RPMI8226 (cell line): ENCODE measurements around the gene LFNG.
"Not testable (repeated sequence)": the region's sequence is repeated elsewhere in the genome, so short reads cannot be mapped to it uniquely, and the experiment has no call there.

ENCODE experiments used
- DNase-seq: peaks from one replicate; pipeline ENCODE4 v3.0.0-alpha.2; 2015

The LFNG gene

DNA sequence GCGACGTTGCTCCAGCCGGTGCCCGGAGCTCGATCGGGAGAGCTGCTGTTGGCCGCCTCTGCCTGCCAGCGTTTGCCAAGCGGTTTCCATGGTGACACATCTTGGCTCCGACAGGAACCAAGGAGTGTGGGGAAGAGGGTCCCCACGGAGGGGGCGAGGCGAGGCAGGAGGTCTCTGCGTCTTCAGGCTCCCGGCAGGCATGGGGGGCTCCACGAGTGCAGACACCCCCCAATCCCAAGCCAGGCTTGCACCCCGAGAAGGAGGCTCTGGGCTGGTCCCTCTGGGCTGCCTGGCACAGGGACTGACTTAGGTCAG is 12.2 kb downstream of the LFNG start:
- DNase-seq = not testable (repeated sequence)

DNA sequence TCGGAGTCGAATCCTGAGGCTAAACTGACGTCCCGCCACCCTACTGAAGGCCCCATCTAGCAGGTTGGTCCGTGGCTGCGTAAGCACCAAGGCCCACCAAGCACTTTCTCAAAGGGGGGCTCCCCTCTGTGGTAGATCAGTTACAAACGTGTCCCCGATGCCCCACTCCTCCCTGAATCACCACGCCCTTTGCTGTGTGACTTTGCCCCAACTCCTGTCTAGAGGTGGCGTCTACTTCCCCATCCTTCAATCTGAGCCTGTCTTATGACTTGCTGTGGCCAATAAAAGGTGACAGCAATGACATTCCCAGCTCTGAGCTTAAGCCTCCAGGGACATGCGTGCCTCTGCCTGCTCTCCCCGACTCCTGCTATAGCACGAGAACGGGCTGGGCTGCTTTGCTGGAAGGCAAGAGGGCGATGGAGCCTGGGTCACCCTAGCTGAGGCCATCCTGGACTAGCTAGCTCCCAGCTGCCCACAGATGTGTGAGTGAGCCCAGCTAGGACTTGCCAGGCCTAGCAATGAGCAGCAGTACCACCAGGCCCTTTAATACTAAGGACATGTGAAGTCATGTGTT is 12.7 kb downstream of the LFNG start:
- not testable (repeated sequence) for DNase-seq

DNA sequence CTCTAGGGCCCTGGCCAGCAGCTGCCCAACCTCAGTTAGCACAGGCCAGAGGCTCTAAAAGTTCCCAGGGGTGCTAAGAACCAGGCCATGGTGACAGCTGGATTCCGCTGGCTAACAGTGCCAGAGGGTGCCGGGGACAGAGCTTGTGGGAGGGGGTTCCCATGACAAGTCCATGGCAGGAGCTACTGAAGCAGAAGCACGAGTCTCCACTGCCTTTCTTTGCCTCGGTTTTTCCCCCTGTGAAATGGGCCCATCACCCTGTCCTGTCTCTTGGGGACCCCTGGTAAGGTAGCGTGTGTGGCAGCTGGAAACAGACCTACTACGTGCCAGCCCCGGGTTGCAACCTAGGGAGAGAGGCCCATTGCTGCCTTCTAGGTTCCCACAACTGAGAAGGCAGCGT is 13.2 kb downstream of the LFNG start:
- not testable (repeated sequence) for DNase-seq

DNA sequence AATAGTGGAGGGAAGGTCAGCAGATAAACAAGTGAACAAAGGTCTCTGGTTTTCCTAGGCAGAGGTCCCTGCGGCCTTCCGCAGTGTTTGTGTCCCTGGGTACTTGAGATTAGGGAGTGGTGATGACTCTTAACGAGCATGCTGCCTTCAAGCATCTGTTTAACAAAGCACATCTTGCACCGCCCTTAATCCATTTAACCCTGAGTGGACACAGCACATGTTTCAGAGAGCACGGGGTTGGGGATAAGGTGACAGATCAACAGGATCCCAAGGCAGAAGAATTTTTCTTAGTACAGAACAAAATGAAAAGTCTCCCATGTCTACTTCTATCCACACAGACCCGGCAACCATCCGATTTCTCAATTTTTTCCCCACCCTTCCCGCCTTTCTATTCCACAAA is 14.0 kb downstream of the LFNG start:
- not testable (repeated sequence) for DNase-seq

DNA sequence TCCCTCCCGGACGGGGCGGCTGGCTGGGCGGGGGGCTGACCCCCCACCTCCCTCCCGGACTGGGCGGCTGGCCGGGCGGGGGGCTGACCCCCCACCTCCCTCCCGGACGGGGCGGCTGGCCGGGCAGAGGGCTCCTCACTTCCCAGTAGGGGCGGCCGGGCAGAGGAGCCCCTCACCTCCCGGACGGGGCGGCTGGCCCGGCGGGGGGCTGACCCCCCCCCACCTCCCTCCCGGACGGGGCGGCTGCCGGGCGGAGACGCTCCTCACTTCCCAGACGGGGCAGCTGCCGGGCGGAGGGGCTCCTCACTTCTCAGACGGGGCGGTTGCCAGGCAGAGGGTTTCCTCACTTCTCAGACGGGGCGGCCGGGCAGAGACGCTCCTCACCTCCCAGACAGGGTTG is 14.6 kb downstream of the LFNG start:
- DNase-seq = not testable (repeated sequence)

DNA sequence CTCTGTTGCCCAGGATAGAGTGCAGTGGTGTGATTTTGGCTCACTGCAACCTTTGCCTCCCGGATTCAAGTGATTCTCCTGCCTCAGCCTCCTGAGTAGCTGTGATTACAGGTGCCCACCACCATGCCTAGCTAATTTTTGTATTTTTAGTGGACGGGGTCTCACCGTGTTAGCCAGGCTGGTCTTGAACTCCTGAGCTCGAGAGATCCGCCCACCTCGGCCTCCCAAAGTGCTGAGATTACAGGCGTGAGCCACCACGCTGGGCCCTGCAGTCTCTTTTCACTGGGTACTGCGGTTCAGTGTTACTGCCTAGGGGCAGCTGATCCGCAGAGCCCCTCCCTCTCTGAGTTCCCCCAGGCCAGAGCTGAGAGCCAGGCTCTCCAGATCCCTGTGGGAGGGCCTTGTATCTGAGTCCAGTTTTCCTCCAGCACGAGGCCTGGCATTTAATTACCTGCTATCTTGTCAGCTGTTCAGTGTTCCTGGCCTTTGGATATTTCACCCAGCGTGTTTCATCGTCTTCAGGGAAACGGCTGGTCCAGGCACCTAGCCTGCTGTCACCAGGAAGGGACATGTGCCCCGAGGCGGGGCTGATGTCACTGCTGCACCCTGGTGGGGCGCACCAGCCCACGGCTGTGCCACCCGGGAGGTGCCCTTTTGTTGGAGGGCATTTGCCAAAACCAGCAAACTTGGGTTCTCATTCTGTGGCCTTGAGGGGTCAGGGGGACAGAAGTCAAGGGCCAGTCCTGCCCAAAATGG is 16.5 kb downstream of the LFNG start:
- not testable (repeated sequence) for DNase-seq

DNA sequence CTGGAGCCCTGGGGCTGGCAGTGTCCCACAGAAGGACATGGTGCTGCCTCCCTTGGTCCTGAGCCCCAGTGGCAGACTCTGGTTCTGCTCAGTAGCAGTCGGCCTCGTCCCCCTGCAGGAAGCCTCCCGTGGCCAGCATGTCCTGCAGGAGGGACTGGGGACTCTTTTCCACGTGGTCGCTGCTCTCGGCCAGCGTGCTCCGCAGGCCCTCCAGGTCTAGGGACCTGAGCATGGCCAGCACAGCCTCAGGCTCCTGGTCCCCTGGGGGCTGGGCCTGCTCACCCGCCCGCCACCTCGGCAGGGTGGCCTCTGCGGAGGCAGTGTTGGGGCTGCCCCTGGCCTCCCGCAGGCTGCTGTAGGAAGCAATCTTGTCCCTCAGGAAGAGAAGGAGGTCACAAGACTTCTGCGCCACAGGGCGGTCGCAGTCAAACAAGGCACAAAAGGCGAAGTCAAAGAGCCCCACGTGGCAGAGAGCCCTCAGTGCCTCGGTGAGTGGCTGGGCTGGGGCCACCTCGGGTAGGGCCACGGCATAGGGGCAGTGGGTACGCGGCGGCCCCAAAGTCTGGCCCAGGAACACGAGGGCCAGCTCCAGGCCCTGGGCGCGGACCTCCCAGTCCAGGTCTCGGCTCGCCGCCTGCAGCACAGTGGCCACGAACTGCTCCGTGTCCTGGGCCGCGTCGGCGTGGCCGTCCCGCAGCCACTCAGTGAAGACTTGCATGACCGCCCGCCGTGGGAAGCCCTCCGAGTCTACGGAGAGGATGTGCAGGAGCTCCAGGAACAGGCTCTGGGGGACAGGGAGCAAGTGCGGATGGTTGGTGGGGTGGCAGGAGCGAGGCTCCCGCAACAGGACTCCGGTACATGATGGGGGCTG is 18.6 kb downstream of the LFNG start:
- DNase-seq = no peak

DNA sequence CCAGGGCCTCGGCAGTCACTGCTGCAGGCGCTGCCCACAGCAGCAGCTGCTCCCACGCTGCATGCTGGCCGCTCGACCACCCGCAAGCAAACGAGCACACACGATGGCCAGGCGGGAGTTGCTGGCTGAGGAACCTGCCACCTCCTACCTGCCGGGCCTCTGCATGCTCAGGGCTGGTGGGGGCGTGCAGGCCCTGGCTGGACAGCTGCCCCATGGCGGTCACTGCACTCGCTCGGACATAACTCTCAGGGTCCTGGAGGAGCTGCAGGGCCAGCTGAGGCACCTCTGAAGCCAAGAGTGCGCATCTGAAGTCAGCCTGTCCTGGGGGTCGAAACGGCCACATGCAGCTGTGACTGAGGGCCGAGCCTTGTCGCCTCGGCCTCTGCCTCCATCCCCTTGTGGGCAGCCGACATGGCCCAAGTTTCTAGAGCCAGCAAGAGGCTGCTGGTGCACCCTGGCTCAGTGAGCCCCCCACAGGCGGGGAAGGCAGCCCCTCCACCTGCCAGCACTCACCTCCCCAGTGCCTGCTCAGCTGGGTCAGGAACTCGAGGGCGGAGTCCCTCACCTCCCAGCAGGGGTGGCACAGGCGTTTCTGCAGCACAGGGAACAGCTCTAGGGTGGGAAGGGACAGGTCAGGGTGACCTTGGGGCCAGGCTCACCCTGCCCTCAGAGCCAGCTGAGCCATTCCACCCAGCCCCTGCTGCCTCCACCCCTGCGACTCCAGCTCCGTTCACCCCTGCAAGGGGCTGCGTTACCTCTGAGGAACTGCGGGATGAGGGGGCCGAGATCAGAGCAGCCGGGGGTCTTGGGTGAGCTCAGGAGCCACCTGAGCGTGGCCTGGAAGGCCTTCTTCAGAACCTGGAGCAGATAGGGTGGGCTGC is 19.7 kb downstream of the LFNG start:
- no peak for DNase-seq

DNA sequence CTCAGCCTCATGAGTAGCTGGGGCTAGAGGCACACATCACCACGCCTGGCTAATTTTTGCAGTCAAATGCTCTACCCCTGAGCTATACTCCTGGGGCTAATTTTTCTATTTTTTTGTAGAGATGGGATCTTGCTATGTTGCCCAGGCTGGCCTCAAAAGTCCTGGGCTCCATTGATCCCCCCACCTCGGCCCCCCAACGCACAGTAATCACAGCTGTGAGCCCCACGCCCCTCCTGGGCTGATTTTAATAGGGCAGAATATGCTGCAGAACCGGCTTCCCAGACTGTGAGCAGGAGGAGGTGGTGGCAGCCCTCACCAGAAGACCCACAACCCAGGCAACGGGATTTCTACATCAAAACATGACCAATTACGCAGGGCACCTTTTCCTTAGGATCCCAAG is 20.6 kb downstream of the LFNG start:
- DNase-seq = no peak

DNA sequence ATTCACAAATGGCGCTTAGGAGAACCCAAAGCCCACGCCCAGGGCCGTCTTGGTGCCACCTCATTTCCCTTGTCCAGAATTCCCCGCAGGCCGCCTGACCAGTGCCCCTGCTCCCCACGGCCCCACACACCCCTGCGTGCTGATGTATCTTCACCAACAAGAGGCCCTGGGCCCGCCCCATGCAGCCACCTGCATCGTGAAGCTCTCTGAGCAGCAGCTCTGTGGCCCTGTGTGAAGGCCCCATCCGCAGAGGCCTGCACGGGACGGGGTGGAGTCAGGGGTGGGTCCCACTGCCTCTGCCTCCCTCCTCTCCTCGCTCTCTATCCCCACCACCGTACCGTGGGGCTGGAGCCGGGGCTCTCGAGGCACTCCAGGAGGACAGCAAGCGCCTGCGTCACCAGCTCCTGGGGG is 21.1 kb downstream of the LFNG start:
- no peak for DNase-seq

DNA sequence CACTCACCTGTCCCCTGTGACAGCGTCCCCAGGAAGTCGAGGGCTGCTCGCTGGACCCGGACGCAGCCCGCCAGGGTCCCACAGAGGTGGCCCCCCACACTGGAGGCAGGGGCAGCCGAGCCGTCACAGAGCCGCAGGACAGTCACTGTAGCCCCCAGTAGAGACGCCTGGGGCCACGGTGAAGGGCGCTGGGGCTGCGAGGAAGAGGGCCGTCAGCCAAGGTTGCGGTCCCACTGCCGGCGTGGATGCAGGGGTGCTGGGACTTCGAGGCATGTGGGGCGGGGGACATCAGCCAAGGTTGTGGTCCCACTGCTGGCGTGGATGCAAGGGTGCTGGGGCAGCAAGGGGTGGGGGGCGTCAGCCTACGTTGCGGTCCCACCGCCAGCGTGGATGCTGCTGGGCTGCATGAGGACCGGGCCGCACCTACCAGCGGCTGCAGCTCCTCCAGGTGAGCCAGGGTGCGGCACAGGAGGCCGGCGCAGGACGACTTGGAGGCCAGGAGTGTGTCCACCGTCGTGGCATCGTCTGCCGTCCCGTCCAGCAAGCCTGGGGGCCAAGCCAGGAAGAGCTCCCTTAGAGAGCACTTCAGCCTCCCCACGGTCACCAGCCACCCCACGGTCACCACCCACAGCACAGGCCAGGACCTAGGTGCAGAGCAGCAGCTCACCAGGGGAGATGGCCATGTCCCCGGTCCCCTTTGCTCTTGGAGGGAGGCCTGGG is 21.9 kb downstream of the LFNG start:
- no peak for DNase-seq

DNA sequence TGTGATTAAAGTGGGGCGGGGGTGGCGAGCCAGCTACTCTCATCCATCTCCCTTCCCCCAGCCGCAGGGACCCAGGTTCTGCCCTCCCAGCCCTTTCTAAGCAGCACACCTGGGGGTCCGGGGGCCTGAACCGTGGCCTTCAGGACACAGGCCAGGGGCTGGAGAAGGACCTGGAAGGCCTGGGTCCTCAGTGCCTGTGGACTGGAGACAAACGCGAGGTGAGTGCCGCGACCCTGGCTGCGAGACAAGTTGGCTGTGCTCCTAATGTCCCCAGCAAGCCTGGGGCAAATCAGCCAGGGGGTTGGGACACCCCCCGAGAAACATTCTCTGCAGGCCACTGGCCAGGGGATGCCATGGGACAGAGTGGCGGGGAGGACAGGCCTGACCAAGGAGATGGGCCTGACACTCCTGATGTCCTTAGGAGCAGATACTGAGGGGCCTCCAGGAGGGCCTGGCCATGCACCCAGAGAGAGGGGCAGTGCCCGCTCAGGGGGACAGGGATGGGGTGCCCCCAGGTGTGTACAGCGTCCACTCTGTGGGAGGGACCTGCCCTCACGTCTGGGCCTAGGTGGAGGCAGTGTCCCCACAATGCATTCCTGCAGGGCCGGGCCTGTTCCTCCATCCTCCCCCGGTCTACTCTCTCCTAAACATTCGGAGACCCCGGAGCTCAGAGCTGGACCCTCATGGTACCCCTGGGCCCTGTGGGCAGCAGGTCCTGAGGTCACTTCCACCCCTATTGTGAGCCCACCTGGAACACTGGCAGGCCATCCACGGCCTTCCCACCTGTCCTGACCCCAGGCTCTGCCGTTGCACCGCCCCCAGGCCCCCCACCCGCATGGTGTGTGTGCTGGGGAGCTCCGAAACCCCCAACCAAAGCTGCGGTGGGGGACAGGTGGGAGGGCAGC is 22.7 kb downstream of the LFNG start:
- no peak for DNase-seq

DNA sequence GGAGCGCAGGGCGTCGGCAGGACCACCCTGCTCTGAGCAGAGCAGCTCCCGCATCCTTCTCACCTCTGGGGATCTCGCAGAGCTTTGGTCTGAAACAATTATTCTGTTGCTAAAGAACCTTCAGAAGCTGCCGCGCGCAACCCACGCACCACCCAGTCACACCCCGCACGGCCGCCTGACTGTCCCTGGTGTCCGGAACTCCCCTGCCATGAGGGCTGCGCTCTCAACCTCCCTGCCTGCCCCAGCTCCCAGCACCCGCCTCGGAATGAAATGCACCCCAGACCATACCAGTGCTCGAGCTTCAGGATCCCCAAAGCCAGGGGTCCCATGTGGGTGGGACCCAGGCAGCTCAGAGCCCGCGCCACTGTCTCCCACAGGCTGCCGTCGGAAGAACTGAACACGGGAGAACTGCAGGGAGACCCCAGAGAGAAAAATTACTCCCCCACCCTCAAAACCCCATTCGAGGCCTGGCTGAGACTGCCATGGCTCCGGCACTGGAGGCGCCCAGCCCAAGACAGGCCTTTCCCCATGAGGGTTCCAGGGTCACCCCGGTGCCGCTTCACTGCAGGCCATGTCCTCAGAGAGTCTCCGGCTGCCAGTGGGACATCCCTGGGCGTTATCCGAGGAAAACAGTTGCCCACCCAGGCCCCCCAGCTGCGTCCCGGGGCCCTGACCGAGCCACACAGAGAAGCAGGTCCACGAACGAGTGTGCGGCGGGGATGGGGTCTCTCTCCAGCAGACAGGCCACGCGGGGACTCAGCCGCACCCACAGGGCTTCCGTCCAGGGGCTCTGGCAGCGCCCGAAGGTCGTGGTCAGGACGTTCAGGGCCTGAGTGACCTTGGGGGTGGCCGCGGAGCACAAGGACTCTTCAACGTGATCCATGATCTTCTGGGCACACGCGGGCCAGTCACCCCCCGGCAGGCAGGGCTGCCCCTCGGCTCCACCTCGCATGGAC is 23.6 kb downstream of the LFNG start:
- DNase-seq = no peak

DNA sequence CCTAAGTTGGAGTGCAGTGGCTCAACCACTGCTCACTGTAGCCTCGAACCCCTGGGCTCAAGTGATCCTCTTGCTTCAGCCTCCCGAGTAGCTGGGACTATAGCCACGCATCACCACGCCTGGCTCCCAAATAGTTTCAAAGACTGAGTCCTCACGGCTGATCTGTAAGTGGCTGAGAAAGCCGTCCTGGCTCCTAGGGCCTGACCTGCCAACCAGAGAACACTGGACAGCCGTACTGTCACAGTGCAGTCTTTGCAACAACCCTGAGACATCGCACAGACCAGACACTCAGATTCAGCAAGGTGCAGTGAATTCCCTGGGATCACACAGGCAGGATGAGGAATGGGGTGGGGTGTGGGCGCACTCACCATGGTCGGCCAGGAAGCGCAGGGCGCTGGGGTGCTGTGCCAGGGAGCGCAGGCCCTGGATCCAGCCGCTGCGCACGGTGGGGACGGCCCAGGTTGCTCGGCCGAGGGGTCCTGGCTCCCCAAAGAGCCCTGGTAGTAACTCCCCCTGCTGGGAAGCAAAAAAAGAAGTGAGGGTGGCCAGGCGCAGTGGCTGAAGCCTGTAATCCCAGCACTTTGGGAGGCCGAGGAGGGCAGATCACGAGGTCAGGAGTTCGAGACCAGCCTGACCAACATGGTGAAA is 25.1 kb downstream of the LFNG start:
- DNase-seq = no peak

DNA sequence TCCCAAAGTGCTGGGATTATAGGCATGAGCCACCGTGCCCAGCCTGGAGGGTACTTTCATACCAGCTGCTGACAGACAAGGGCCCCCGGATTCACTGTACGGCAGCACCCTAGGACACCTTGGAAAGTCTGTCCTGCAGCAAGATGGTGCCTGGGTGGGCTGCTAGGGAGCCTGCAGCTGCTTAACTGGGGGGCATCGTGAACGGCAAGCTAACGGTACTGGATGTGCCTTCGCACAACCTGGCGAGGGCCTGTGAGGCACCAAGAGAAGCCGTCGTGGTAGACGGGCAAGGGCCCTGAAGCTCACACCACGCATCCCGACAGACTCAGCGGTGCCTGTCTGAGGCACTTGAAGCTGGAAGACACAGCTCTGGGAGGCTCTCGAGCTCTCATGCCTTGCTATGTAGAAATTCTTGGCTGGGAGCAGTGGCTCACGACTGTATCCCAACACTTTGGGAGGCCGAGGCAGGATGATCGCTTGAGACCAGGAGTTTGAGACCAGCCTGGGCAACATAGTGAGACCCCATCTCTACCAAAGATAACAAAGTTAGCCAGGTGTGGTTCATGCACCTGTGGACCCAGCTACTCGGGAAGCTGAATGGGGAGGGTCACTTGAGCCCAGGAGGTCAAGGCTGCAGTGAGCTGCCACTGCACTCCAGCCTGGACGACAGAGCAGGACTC is 26.3 kb downstream of the LFNG start:
- DNase-seq = no peak

DNA sequence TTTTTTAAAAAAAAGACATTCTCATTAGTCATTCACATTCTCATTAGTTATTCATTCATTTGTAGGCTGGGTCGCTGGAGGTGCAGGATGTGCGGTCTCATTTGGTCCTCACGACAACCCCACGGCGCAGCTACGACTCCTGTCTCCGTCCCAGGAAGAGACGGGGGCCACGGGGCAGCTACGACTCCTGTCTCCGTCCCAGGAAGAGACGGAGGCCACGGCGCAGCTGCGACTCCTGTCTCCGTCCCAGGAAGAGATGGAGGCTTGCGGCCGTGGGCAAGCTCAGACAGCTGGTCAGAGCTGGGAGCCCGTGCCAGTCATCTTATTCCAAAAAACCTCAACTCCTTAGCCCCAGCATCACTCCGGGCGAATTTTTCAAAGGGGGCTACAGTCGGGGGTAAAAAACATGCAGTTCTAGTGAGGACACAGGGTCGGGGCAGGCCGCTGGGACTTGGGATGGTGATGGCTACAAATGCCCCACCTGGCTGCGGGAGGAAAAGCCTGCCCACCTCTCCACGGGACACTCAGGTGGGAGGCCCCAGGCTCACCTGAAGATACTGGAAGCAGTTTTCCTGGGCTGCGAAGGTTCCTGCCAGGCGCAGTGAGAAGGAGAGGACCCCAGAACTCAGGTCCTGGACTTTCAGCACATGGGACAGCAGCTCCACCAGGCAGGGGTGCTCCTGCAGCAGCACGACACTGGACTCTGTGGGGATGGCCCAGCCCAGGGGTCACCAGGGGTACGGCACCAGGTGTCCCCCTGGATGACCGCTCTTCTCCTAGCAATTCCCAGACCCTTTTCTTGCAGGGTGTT is 27.4 kb downstream of the LFNG start:
- DNase-seq = no peak

DNA sequence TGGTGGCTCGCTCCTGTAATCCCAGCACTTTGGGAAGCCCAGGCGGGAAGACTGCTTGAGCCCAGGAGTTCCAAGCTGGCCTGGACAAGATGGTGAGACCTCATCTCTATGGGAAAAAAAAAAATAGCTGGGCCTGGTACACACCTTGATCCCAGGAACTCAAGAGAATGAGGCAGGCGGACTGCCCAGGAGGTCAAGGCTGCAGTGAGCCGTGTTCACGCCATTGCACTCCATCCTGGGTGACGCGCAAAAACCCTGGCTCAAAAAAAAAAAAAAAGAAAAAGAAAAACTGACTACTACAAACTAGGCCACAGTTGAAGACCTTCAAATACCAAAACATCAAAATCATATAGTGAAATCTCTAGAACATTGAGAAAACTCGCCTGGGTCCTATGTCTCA is 31.8 kb downstream of the LFNG start:
- no peak for DNase-seq

DNA sequence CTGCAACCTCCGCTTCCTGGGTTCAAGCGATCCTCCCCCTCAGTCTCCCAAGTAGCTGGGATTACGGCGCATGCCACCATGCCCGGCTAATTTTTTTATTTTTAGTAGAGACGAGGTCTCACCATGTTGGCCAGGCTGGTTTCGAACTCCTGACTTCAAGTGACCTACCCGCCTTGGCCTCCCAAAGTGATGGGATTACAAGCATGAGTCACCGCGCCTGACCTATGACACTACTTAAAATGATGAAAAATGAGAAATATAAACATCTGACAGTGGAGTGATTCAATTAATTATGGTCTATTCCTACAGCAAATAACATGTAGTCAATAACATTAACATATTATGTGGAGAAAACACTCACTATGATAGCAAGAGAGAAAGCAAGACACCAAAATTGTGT is 33.5 kb downstream of the LFNG start:
- DNase-seq = no peak
